CD1c-positive myeloid dendritic cell (primary cell): Measurements from ENCODE around the gene CASP3.
"Not testable (repeated sequence)": the region's sequence is repeated elsewhere in the genome, so short reads cannot be mapped to it uniquely, and the experiment has no call there.

ENCODE experiments used
- DNase-seq: peaks from one replicate; pipeline ENCODE4 v3.0.0-alpha.2; 2016; ENCODE audit errors: extremely low spot score

The CASP3 gene

GRCh38 chr4:184596617-184597185 is 52.5 kb downstream of the CASP3 start:
- no peak for DNase-seq

- DNase-seq = no peak
These were observed 53.1 kb downstream of the CASP3 start for GRCh38 chr4:184596044-184596616.

- DNase-seq = no peak
These were observed 53.8 kb downstream of the CASP3 start for GRCh38 chr4:184595430-184595829.

GRCh38 chr4:184593461-184593860 is 55.8 kb downstream of the CASP3 start:
- no peak for DNase-seq

- DNase-seq = not testable (repeated sequence)
These were observed 57.4 kb downstream of the CASP3 start for GRCh38 chr4:184591747-184592270.

- DNase-seq = no peak
These were observed 58.1 kb downstream of the CASP3 start for GRCh38 chr4:184591070-184591677.

- no peak for DNase-seq
These were observed 59.1 kb downstream of the CASP3 start for GRCh38 chr4:184590196-184590595.

GRCh38 chr4:184588893-184589292 is 60.4 kb downstream of the CASP3 start:
- DNase-seq = no peak

- DNase-seq = no peak
These were observed 61.5 kb downstream of the CASP3 start for GRCh38 chr4:184587701-184588100.

- no peak for DNase-seq
These were observed 62.0 kb downstream of the CASP3 start for GRCh38 chr4:184587221-184587620.

- DNase-seq = no peak
These were observed 65.3 kb downstream of the CASP3 start for GRCh38 chr4:184583738-184584502.
